GM13977 (cell line): ENCODE results near the gene LTC4S.

Experiments used
- DNase-seq: peaks from one replicate; pipeline ENCODE4 v3.0.0; 2012; ENCODE audit warnings: low spot score
- CTCF ChIP-seq: IDR thresholded peaks from 2 replicates; pipeline ENCODE4 v1.5.1; 2012; ENCODE audit warnings: mild to moderate bottlenecking, control low read depth; ENCODE audit not compliant: insufficient read depth; ENCODE audit errors: extremely low read depth, missing control alignments
- in situ Hi-C: fragments of 300-500 bp; cut with MboI; formaldehyde crosslinking; loops from one replicate; pipeline ENCODE4 v1.12.0; 2022; ENCODE audit warnings: low sequenced_read_pairs, low pct_unique_long_range_greater_than_20kb, mixed read lengths, inconsistent platforms; ENCODE audit not compliant: unreplicated experiment

The LTC4S gene

GRCh38 chr5:179798144-179798770 lies 4.5 kb downstream of the LTC4S start:
- DNase-seq, result no peak
- in situ Hi-C loops, result loop anchor here (10.0 kb wide), 1 partner anchor 107 kb away; the partner anchor contains the start of gene TBC1D9B
- no peak for TF ChIP-seq CTCF

- DNase-seq, result no peak
- no peak for TF ChIP-seq CTCF
- in situ Hi-C loops, result loop anchor here (10.0 kb wide), 1 partner anchor 106 kb away; the partner anchor contains the start of gene TBC1D9B
Observed at GRCh38 chr5:179798771-179799643, 5.2 kb downstream of the LTC4S start.

DNA sequence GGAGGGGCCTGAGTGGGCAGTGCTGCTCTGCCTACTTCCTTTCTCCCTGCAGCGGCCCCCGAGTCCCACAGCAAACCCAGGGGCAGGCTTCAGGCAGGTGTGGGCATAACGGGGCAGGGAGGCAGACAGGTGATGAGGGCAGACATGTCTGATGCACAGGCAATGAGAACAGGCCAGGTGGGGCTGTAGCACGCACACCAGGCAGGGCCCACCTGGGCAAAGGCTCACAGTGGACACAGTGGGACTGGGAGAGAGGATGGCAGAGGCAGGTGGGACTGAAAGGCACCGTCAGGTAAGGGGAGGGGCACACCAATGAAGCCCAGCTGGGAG lies 5.8 kb downstream of the LTC4S start:
- DNase-seq, result no peak
- in situ Hi-C loops, result loop anchor here (10.0 kb wide), 1 partner anchor 105 kb away; the partner anchor contains the start of gene TBC1D9B
- TF ChIP-seq CTCF, result no peak

GRCh38 chr5:179800071-179800695 lies 6.4 kb downstream of the LTC4S start:
- in situ Hi-C loops, result no loop called here
- no peak for DNase-seq
- no peak for TF ChIP-seq CTCF

GRCh38 chr5:179800696-179801201 lies 7.0 kb downstream of the LTC4S start:
- no peak for TF ChIP-seq CTCF
- in situ Hi-C loops, result no loop called here
- no peak for DNase-seq

GRCh38 chr5:179801304-179802206 lies 7.8 kb downstream of the LTC4S start:
- in situ Hi-C loops, result no loop called here
- peak; percentile 76 for TF ChIP-seq CTCF
- peak; percentile 87 for DNase-seq
